Endothelial cell of umbilical vein (primary cell): ENCODE data around the gene ACAP2. TPM values are rescaled to one million over a fixed set of nuclear protein-coding genes. Genes with fewer than 3 reads are reported as not detected.
A peak's percentile ranks its signal among the peaks of the same experiment; 100 is the strongest.

Experiments used
- BruUV-seq: library from RNA; stranded (reverse); fragments of 400-500 nt; replicated peaks from 2 replicates; lab custom pipeline; 2021; lab: Mats Ljungman, UMichigan
- CTCF ChIA-PET: fragments of 300-600, 350-600 bp; sonication (Branson Sonifier 250); formaldehyde crosslinking; loops from one replicate; lab custom pipeline; 2021; ENCODE audit warnings: antibody characterized with exemption, inconsistent platforms; lab: Charles Lee
- POLR2A ChIA-PET: fragments of 300-600, 350-600 bp; sonication (Branson Sonifier 250); formaldehyde crosslinking; loops from one replicate; lab custom pipeline; 2021; ENCODE audit warnings: antibody characterized with exemption, inconsistent platforms; lab: Charles Lee
- DNase-seq: peaks from one replicate; pipeline ENCODE4 v3.0.0-alpha.2; 2011; ENCODE audit warnings: low read depth, low spot score
- FAIRE-seq: peaks from 2 replicates; lab custom pipeline; 2011; peaks lifted over from hg19 to GRCh38; lab: Jason Lieb, UNC
- H2AFZ ChIP-seq: 2 replicates; pipeline ENCODE4 v1.6.0; 2012; ENCODE audit warnings: low read depth, low read length, control low read depth, inconsistent platforms
- H3K27ac ChIP-seq: 2 replicates; pipeline ENCODE4 v1.5.1; 2011; ENCODE audit warnings: low read depth, mild to moderate bottlenecking, control low read depth, low read length, moderate library complexity; ENCODE audit not compliant: insufficient read depth
- H3K27me3 ChIP-seq, 2 experiments: 2 replicates each; pipeline versions ENCODE4 v1.6.0 to v1.6.1; 2011; ENCODE audit warnings: low read length in 2 of 2, mixed read lengths in 1 of 2; ENCODE audit not compliant: control insufficient read depth in 2 of 2, insufficient read depth in 2 of 2
- H3K36me3 ChIP-seq, 2 experiments: 2 replicates in 1 of 2; 3 replicates in 1 of 2; pipeline ENCODE4 v1.5.1; 2011; ENCODE audit warnings: low read length in 2 of 2, mild to moderate bottlenecking in 1 of 2, moderate library complexity in 1 of 2; ENCODE audit not compliant: control insufficient read depth in 2 of 2, insufficient read depth in 2 of 2; ENCODE audit errors: extremely low read depth in 1 of 2
- H3K4me1 ChIP-seq: 3 replicates; pipeline ENCODE4 v1.5.1; 2011; ENCODE audit warnings: mild to moderate bottlenecking, low read length; ENCODE audit not compliant: control insufficient read depth, insufficient read depth; ENCODE audit errors: extremely low read depth
- H3K4me2 ChIP-seq: 2 replicates; pipeline ENCODE4 v1.6.1; 2011; ENCODE audit warnings: low read length, control low read depth, mixed read lengths; ENCODE audit not compliant: insufficient read depth
- H3K4me3 ChIP-seq, 3 experiments: fragments of 200-600 bp in 1 of 3; sonication (generic), shearing (Covaris generic) in 1 of 3; replicated peaks in 1 of 3; 2 replicates each; pipeline ENCODE4 v1.5.1; 2011 to 2016; ENCODE audit warnings: control low read depth in 3 of 3, low read length in 3 of 3, mild to moderate bottlenecking in 2 of 3, inconsistent platforms in 1 of 3, low read depth in 1 of 3, moderate library complexity in 1 of 3; ENCODE audit not compliant: insufficient read depth in 1 of 3
- H3K79me2 ChIP-seq: 2 replicates; pipeline ENCODE4 v1.6.0; 2012; ENCODE audit warnings: low read length, inconsistent platforms; ENCODE audit not compliant: control insufficient read depth, insufficient read depth
- H3K9ac ChIP-seq: replicated peaks from 2 replicates; pipeline ENCODE3; 2011; ENCODE audit warnings: low read length, control low read depth; ENCODE audit not compliant: insufficient read depth; ENCODE audit errors: extremely low read depth
- H3K9me1 ChIP-seq: replicated peaks from 3 replicates; pipeline ENCODE4 v1.6.0; 2011; ENCODE audit warnings: mild to moderate bottlenecking, low read length; ENCODE audit not compliant: control insufficient read depth, insufficient read depth; ENCODE audit errors: extremely low read depth
- H3K9me3 ChIP-seq: replicated peaks from 2 replicates; pipeline ENCODE4 v1.5.1; 2012; ENCODE audit warnings: low read length, inconsistent platforms; ENCODE audit not compliant: control insufficient read depth, insufficient read depth
- H4K20me1 ChIP-seq: replicated peaks from 2 replicates; pipeline ENCODE3; 2011; ENCODE audit warnings: mild to moderate bottlenecking, low read length; ENCODE audit not compliant: control insufficient read depth, insufficient read depth; ENCODE audit errors: extremely low read depth
- EZH2 ChIP-seq: IDR thresholded peaks from 2 replicates; pipeline ENCODE4 v1.6.1; 2012; ENCODE audit warnings: borderline replicate concordance, low read depth, mild to moderate bottlenecking, moderate library complexity, low read length, inconsistent platforms; ENCODE audit not compliant: severe bottlenecking
- FOS ChIP-seq: IDR thresholded peaks from 2 replicates; pipeline ENCODE4 v1.6.1; 2011; ENCODE audit warnings: mild to moderate bottlenecking, low read length, moderate library complexity, borderline replicate concordance; ENCODE audit not compliant: insufficient read depth
- GATA2 ChIP-seq: IDR thresholded peaks from 2 replicates; pipeline ENCODE4 v1.7.0; 2011; ENCODE audit warnings: low read depth, mild to moderate bottlenecking, moderate library complexity, mixed read lengths, low read length; ENCODE audit not compliant: insufficient read length, insufficient read depth
- JUN ChIP-seq: IDR thresholded peaks from 2 replicates; pipeline ENCODE4 v1.6.1; 2011; ENCODE audit warnings: borderline replicate concordance, low read depth; ENCODE audit not compliant: insufficient read length, insufficient read depth
- MYC ChIP-seq: IDR thresholded peaks from one replicate; pipeline ENCODE4 v1.6.1; 2011; ENCODE audit warnings: mild to moderate bottlenecking, low read depth, low read length
- POLR2A ChIP-seq: IDR thresholded peaks from 2 replicates; pipeline ENCODE4 v1.6.1; 2012; ENCODE audit warnings: low read depth, mild to moderate bottlenecking, control low read depth, low read length
- POLR2AphosphoS5 ChIP-seq: IDR thresholded peaks from 2 replicates; pipeline ENCODE4 v1.6.1; 2012; ENCODE audit warnings: low read depth, mild to moderate bottlenecking, control low read depth, low read length, moderate library complexity; ENCODE audit not compliant: insufficient read depth
- dilution Hi-C: fragments of 300-500 bp; cut with MboI; formaldehyde crosslinking; loops from one replicate; pipeline ENCODE4 v1.15.0; 2019; ENCODE audit warnings: low sequenced_read_pairs; ENCODE audit not compliant: extremely low pct_ligation_motif_present
- intact Hi-C: fragments of 100-400 bp; cut with micrococcal nuclease; formaldehyde crosslinking; loops from one replicate; pipeline ENCODE4 v1.10.0; 2022
- polyA plus RNA-seq, 4 experiments: library from polyadenylated mRNA; depleted of rRNA in 3 of 4; stranded (reverse) in 3 of 4; unstranded in 1 of 4; fragments of >200 nt; gene quantifications; 2 replicates each; pipeline versions ENCODE4 v1.2.1 to v1.2.3, GENCODE V29; 2011 to 2012; ENCODE audit warnings: missing spikeins in 1 of 4
- total RNA-seq: library from RNA; stranded (reverse); gene quantifications from 2 replicates; pipeline ENCODE4 v1.2.3, GENCODE V29; 2021
- TF ChIP-seq, protein P1 (sequence below): IDR thresholded peaks from 2 replicates; pipeline ENCODE4 v1.6.1; 2011; ENCODE audit not compliant: insufficient read depth, insufficient read length
- TF ChIP-seq, protein P2 (sequence below), 2 donors: IDR thresholded peaks; 1 replicate in 1 of 2; 2 replicates in 1 of 2; pipeline ENCODE4 v1.5.1; 2011; ENCODE audit warnings: low read length in 2 of 2, mild to moderate bottlenecking in 2 of 2, moderate library complexity in 2 of 2, control low read depth in 1 of 2, inconsistent platforms in 1 of 2, low read depth in 1 of 2; ENCODE audit not compliant: insufficient read depth in 1 of 2; ENCODE audit errors: extremely low read depth in 1 of 2

ACAP2 gene
- total and polyA plus RNA-seq, 2 donors (not counting 3 experiments of a cell fraction or from before 2014, with no cell fraction given), result 13.6 to 36.9 TPM

DNA sequence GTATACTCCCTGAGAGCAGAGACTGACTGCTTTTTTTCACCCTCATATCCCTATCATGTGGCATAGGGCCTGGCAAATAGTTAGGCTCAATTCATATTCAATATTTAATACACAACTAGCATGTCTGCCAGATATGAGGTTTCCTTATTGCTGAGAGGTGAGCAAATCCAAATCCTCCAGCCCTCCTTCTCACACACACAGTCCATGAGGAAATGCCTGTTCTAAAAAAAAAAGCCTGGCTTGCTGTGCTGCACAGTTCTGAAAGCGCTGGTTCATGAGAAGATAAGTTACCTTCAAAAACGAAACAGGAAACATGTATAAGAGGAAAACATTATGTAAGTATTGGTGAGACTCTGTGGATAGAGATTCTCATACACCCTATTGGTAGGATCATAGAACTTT, 15.5 kb upstream of the ACAP2 start:
- FAIRE-seq, result no peak
- no peaks in the 10 kb centered on the region for H3K79me2 ChIP-seq
- intact Hi-C loops, result no loop called here
- H4K20me1 ChIP-seq, result no peaks in the 10 kb centered on the region
- TF ChIP-seq, protein P1, sequence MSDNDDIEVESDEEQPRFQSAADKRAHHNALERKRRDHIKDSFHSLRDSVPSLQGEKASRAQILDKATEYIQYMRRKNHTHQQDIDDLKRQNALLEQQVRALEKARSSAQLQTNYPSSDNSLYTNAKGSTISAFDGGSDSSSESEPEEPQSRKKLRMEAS, result no peak
- no peak for TF ChIP-seq POLR2A
- no peak overlapping the region for H3K4me3 ChIP-seq
- POLR2A ChIA-PET, result no interaction called here
- DNase-seq, result peak; percentile 32
- no peak overlapping the region for H2AFZ ChIP-seq
- no peaks in the 10 kb centered on the region for H3K36me3 ChIP-seq
- no peak overlapping the region for H3K4me2 ChIP-seq
- no peak overlapping the region for H3K9ac ChIP-seq
- BruUV-seq, result no TSS peak
- CTCF ChIA-PET, result no interaction called here
- H3K9me1 ChIP-seq, result no peaks in the 10 kb centered on the region
- no peaks in the 10 kb centered on the region for H3K9me3 ChIP-seq
- dilution Hi-C loops, result no loop called here
- no peaks in the 10 kb centered on the region for H3K4me1 ChIP-seq
- H3K27me3 ChIP-seq, result peaks cover 3 to 4% of the 10 kb centered on the region in 2 experiments
- no peak overlapping the region for H3K27ac ChIP-seq

DNA sequence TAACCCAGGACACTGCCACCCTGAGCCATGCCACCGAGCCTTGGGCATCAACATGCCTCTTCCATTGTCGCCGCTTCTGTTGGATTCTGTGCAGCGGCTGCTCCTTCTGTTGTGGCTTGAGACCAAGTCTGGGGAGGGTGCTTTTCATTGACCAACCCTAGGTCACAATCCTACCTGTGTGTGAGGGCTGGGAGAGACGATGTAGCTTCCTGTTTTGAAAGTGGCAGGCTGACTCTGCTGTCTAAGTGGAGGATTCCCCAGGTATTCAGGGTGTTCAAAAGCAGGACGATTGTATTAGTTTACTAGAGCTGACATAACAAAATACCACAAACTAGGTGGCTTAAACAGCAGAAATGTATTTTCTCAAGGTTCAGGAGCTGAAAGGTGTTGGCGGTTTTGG, 13.0 kb upstream of the ACAP2 start:
- no peaks in the 10 kb centered on the region for H3K36me3 ChIP-seq
- H3K9ac ChIP-seq, result no peak overlapping the region
- no peaks in the 10 kb centered on the region for H3K9me3 ChIP-seq
- intact Hi-C loops (no loop called here), dilution Hi-C loops (no loop called here)
- POLR2A ChIA-PET, result no interaction called here
- no peak overlapping the region for H2AFZ ChIP-seq
- H3K27ac ChIP-seq, result no peak overlapping the region
- H3K79me2 ChIP-seq, result no peaks in the 10 kb centered on the region
- FAIRE-seq, result no peak
- DNase-seq, result no peak
- peaks cover 4 to 6% of the 10 kb centered on the region in 2 experiments for H3K27me3 ChIP-seq
- no peaks in the 10 kb centered on the region for H3K4me1 ChIP-seq
- CTCF ChIA-PET, result interaction anchor here (0.6 kb wide), 1 partner anchor 76 kb away, joined by 3 read pairs; no protein-coding TSS in a partner anchor
- H3K9me1 ChIP-seq, result no peaks in the 10 kb centered on the region
- BruUV-seq, result no TSS peak
- no peaks in the 10 kb centered on the region for H4K20me1 ChIP-seq
- no peak overlapping the region for H3K4me3 ChIP-seq
- TF ChIP-seq JUN (no peak), FOS (no peak), EZH2 (no peak), MYC (no peak), POLR2AphosphoS5 (no peak), GATA2 (no peak), POLR2A (no peak)
- TF ChIP-seq, protein P1, result no peak
- TF ChIP-seq, protein P2, sequence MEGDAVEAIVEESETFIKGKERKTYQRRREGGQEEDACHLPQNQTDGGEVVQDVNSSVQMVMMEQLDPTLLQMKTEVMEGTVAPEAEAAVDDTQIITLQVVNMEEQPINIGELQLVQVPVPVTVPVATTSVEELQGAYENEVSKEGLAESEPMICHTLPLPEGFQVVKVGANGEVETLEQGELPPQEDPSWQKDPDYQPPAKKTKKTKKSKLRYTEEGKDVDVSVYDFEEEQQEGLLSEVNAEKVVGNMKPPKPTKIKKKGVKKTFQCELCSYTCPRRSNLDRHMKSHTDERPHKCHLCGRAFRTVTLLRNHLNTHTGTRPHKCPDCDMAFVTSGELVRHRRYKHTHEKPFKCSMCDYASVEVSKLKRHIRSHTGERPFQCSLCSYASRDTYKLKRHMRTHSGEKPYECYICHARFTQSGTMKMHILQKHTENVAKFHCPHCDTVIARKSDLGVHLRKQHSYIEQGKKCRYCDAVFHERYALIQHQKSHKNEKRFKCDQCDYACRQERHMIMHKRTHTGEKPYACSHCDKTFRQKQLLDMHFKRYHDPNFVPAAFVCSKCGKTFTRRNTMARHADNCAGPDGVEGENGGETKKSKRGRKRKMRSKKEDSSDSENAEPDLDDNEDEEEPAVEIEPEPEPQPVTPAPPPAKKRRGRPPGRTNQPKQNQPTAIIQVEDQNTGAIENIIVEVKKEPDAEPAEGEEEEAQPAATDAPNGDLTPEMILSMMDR (IDR thresholded peaks at IDR 0.05; ENCODE audit: extremely low read depth in 1 of 2, insufficient read depth in 1 of 2, low read depth in 1 of 2, low read length in 2 of 2), result no peak
- H3K4me2 ChIP-seq, result no peak overlapping the region
